Measurements from ENCODE around the gene IRS4.

Gene IRS4

GRCh38 chrX:108736509-108737479 is at the start of gene IRS4:
Gene IRS4 (minus strand): TSS chrX:108736563.
- DNase-seq: no peak

DNA sequence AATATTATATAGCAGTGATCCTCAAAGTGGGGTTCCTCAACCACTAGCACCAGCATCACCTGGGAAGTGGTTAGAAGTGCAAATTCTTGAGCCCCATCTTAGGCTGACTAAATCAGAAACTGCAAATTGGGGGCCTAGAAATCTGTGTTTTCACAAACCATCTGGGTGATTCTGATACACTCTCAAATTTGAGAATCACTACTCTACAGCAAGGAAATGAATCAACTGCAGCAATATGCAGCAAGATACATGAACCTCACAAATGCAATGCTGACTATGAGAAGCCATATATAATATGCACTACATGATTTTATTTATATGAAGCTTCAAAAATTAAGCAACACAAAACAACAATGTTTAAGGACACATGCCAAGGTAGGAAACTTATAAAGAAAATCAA is 36.2 kb upstream of the IRS4 start:
- no peak for DNase-seq

DNA sequence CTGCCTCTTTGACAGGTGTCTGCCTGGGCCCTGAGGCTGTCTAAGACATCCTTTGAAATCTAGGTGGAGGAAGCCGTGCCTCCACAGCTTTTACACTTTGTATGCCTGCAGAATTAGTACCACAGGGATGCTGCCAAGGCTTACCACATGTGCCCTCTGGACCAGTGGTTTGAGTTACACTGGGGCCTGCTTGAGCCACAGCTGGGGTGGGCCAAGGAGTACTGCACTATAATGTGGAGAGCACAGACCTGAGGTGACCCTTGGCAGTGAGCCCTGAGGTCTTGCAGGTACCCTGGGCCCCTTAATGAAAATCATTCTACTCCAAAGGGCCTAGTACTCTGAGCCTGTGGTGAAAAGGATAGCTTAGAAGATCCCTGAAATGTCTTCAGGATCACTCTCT is 27.2 kb upstream of the IRS4 start:
- no peak for DNase-seq

GRCh38 chrX:108740299-108740774 is 4.0 kb upstream of the IRS4 start:
- DNase-seq: no peak

- DNase-seq: no peak
These were observed 1.4 kb upstream of the IRS4 start for GRCh38 chrX:108737754-108738153.

DNA sequence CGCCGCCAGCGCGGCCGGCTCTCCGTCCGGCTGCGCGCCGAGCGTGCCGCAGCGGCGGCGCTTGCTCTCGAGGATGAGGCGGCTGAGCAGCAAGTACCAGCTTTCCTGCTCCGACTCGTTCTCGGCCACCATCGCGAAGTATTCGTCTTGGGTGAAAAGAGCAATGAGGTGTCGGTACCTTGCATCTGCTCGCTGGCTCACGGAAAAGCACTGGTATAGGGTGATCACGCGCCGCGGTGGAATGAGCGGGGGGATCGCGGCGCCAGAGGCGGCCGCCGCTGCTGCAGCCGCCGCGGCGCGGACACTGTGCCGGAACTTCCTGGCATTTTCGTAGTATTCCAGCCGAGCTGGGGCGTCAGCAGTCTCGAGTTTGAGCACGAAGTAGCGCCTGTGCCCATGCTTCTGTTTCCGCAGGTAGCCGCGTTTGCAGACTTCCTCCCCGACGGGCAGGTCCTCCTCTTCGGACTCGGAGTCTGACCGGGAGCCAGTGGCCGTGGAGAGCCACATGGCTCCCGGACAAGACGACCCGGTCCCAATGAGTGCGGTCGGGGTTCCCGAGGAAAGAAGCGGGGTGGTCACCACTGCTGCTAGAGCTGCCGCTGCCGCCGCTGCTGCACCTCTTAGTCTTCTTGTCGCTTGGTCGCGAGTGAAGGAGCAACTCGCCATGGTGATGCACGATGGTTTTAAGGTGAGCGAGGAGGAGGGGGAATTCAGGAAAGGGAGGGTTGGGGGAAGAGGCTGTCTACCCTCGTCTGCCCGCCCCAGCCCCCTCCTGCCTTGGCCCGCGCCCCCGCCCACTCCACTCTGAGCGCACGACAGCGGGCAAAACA is 469 bp downstream of the IRS4 start:
- no peak for DNase-seq

DNA sequence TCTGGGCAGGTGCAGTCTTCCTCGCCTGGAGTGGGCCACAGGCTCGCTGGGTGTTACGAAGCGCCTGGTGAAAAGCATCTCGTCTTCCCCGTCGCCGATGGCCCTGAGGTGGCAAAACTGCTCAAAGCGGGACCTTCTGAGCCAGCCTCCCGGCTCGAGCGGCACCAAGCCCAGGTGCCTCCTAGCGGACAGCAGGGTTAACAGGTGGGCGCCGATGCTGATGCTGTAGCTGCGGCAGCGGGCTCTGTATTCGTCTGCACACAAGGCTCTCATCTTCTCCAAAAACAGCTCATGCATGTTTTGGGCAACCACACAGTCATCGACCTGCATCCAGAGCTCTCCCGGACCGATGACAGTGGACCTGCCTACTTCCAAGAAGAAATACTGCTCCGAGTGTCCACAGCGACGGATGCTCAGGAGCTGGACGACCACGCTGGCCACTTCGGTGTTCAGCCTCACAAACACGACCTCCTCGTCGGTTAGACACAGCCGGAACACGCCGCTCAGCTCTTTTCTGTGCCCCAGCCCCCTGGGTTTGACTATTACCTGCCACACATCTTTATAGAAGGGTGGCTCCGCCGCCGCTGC is 1.2 kb downstream of the IRS4 start:
- no peak for DNase-seq

GRCh38 chrX:108734426-108734825 is 1.9 kb downstream of the IRS4 start:
- DNase-seq: no peak

DNA sequence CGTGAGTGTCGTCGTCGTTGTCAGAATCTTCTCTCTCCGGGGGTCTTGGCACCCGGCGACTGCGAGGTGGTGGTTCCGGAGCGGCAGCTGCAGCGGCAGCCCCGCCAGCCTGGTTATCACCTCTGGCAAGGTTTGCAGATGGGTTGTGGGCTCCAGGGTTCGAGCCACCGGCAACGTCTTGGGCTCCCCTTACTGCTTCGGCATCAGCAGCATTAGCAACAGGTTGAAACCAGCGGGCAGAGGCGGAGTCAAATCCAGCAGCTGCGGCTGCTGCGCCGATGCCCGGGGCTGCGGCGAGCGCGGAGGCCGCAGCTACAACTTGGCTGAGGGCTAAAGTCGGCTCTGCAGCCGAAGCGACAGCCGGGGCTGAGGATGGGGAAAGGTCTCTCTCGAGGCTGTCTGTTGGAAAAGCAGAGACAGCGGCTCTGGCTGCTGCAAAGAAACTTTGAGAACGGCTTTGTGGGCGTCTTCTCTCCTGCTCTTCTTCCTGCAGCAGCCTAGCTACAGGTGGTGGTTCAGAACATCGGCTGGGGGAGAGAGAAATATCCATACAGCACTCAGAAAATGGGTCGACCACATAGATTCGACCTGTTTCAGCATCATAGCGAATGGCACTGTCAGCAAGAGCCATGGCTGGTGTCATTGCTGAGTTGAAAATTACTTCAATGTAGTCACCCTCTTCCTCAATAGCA is 3.6 kb downstream of the IRS4 start:
- DNase-seq: no peak

DNA sequence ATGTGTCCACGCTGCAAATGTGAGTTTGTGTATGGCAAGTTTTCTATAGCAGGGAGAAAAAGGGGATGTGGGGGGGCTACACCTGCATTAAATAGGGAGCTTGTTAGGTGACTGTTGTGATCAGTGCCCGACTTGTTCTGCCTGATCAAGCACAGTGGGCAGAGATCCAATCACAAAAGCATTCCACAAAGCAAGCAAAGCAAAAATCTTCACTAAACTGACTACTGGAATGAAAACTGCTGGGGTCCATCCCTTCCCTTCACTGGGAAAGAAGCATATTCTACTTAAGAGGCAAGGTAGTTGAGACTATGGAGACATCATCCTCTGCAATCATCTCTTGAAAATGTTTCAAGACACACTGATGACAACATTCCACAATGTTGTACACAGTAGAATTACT is 5.2 kb downstream of the IRS4 start:
- no peak for DNase-seq

GRCh38 chrX:108726748-108727147 is 9.6 kb downstream of the IRS4 start:
- DNase-seq: no peak

GRCh38 chrX:108722561-108722960 is 13.8 kb downstream of the IRS4 start:
- no peak for DNase-seq

- DNase-seq: no peak
These were observed 23.5 kb downstream of the IRS4 start for GRCh38 chrX:108712886-108713285.

DNA sequence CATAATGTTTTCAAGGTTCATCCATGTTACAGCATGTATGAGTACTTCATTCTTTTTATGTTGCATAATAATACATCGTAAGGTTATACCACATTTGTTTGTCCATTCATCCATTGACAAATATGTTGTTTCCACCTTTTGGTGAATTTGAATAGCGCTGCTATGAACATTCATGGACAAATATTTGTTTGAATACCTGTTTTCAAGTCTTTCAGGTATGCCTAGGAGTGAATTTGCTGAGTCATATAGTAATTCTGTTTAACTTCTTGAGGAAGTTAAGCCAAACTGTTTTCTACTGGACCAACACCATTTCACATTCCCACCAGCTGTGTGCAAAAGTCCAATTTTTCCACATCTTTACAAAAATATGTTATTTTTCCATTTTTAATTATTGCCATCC is 31.5 kb downstream of the IRS4 start:
- DNase-seq: no peak

GRCh38 chrX:108702530-108702929 is 33.8 kb downstream of the IRS4 start:
- DNase-seq: no peak

- no peak for DNase-seq
These were observed 34.7 kb downstream of the IRS4 start for GRCh38 chrX:108701633-108702032.

- peak; percentile 9 for DNase-seq
These were observed 37.0 kb downstream of the IRS4 start for GRCh38 chrX:108699368-108699767.

DNA sequence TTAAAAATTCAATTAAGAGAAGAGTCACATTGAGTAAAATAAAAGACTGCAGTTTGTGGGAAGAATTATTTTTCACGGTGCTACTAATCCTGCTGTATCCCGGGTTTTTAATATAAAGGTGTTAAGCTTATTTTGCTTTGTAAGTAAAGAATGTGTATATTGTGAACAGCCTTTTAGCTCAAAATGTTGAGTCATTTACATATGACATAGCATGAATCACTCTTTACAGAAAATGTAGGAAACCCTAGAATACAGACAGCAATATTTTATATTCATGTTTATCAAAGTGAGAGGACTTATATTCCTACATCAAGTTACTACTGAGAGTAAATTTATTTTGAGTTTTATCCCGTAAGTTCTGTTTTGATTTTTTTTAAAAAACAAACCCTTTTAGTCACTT is 39.7 kb downstream of the IRS4 start:
- no peak for DNase-seq
